ENCODE data around the gene NUDT17.
A peak's percentile ranks its signal among the peaks of the same experiment; 100 is the strongest.

Gene NUDT17

GRCh38 chr1:145887631-145888030 lies 42.2 kb downstream of the NUDT17 start:
- no peak for DNase-seq

GRCh38 chr1:145889722-145890121 lies 44.3 kb downstream of the NUDT17 start:
- no peak for DNase-seq

GRCh38 chr1:145891143-145891542 lies 45.7 kb downstream of the NUDT17 start:
- no peak for DNase-seq

GRCh38 chr1:145891587-145892485 lies 46.4 kb downstream of the NUDT17 start:
- DNase-seq: peak in 53 of 56 donors; percentile 35 to 95 (median 81)

- DNase-seq: no peak
These were observed 47.2 kb downstream of the NUDT17 start for GRCh38 chr1:145892486-145893087.

- no peak for DNase-seq
These were observed 48.1 kb downstream of the NUDT17 start for GRCh38 chr1:145893306-145894055.

GRCh38 chr1:145895471-145895870 lies 50.0 kb downstream of the NUDT17 start:
- DNase-seq: no peak

GRCh38 chr1:145897969-145898368 lies 52.5 kb downstream of the NUDT17 start:
- DNase-seq: no peak

All from nucleus accumbens (tissue), 56 donors.